ENCODE results near the gene LHX4. TPM values are rescaled to one million over a fixed set of nuclear protein-coding genes. Genes with fewer than 3 reads are reported as not detected.

The LHX4 gene
- total RNA-seq, 4 donors from 2014 or later = 0.48 to 1.2 TPM; not detected in 2

DNA sequence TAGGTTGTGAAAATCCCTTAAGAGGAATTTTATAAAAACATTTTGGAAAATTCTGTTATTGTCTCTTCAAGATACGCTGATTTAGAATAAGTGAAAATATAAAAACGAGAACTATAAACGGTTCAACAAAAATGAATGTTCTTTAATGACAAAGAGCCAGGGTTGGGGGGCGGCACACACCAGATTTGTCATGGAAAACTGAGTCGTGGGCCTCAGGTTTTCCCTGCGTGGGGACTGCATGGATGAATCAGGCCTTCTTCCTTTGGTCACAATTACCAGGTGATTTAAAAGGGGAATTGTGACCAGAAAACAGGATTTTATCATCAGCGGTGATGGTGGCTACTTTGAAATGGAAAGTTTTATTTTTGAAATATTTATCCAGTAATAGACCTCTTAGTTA is 8.6 kb downstream of the LHX4 start:
- H3K36me3 ChIP-seq = no peaks in the 10 kb centered on the region
- no peak overlapping the region for H3K4me3 ChIP-seq
- WGBS, 2 donors (ENCODE audit: low coverage in 1 of 2) = 19 to 21% methylated on average over 7 of the region's 7 CpGs
- no peak for TF ChIP-seq POLR2A (IDR thresholded peaks at IDR 0.05)
- TF ChIP-seq, protein P1, sequence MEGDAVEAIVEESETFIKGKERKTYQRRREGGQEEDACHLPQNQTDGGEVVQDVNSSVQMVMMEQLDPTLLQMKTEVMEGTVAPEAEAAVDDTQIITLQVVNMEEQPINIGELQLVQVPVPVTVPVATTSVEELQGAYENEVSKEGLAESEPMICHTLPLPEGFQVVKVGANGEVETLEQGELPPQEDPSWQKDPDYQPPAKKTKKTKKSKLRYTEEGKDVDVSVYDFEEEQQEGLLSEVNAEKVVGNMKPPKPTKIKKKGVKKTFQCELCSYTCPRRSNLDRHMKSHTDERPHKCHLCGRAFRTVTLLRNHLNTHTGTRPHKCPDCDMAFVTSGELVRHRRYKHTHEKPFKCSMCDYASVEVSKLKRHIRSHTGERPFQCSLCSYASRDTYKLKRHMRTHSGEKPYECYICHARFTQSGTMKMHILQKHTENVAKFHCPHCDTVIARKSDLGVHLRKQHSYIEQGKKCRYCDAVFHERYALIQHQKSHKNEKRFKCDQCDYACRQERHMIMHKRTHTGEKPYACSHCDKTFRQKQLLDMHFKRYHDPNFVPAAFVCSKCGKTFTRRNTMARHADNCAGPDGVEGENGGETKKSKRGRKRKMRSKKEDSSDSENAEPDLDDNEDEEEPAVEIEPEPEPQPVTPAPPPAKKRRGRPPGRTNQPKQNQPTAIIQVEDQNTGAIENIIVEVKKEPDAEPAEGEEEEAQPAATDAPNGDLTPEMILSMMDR (IDR thresholded peaks at IDR 0.05) = no peak
- TF ChIP-seq EP300 (IDR thresholded peaks at IDR 0.05; ENCODE audit: low read depth) = no peak
- TF ChIP-seq POLR2AphosphoS5 (IDR thresholded peaks at IDR 0.05) = no peak
- no peaks in the 10 kb centered on the region for H3K9me3 ChIP-seq
- H3K27me3 ChIP-seq = peaks cover 100% of the 10 kb centered on the region
- intact Hi-C loops (cut with DNase I; ENCODE audit: low total_unique reads) (no loop called here), in situ Hi-C loops (cut with MboI; ENCODE audit: low pct_ligation_motif_present in 1 of 4, low pct_unique_long_range_greater_than_20kb in 1 of 4, low sequenced_read_pairs in 3 of 4) (no loop called here)
- no peak for DNase-seq
- H3K4me1 ChIP-seq = peaks cover 22 to 30% (median 23%) of the 10 kb centered on the region in 4 donors
- H3K27ac ChIP-seq = no peak overlapping the region

- intact Hi-C loops (cut with DNase I; ENCODE audit: low total_unique reads) = no loop called here
- TF ChIP-seq EP300 (IDR thresholded peaks at IDR 0.05; ENCODE audit: low read depth) (no peak), POLR2AphosphoS5 (IDR thresholded peaks at IDR 0.05) (no peak)
- TF ChIP-seq, protein P1 (IDR thresholded peaks at IDR 0.05) = no peak
- no peak overlapping the region for H3K27ac ChIP-seq
- no peak overlapping the region for H3K4me3 ChIP-seq
- H3K9me3 ChIP-seq = no peaks in the 10 kb centered on the region
- 17 to 18% methylated on average over 7 to 10 of the region's 10 CpGs for WGBS, 2 donors (ENCODE audit: low coverage in 1 of 2)
- no peaks in the 10 kb centered on the region for H3K36me3 ChIP-seq
- no peak for DNase-seq
- H3K27me3 ChIP-seq = peaks cover 96% of the 10 kb centered on the region
- H3K4me1 ChIP-seq = peaks cover 17 to 23% (median 18%) of the 10 kb centered on the region in 4 donors
- in situ Hi-C loops (cut with MboI; ENCODE audit: low pct_ligation_motif_present in 1 of 4, low pct_unique_long_range_greater_than_20kb in 1 of 4, low sequenced_read_pairs in 3 of 4) = loop anchor here in 1 of 4 donors (10.0 kb wide), 1 partner anchor 245 kb away; no protein-coding TSS in a partner anchor
These were observed 9.4 kb downstream of the LHX4 start for GRCh38 chr1:180239145-180240096.

GRCh38 chr1:180241716-180242544 is 11.9 kb downstream of the LHX4 start:
- no peak overlapping the region for H3K4me3 ChIP-seq
- H3K9me3 ChIP-seq = no peaks in the 10 kb centered on the region
- no peak overlapping the region for H3K27ac ChIP-seq
- TF ChIP-seq POLR2A (IDR thresholded peaks at IDR 0.05) (no peak), POLR2AphosphoS5 (IDR thresholded peaks at IDR 0.05) (no peak), EP300 (IDR thresholded peaks at IDR 0.05; ENCODE audit: low read depth) (no peak)
- TF ChIP-seq, protein P1 (IDR thresholded peaks at IDR 0.05) = no peak
- intact Hi-C loops (cut with DNase I; ENCODE audit: low total_unique reads) = no loop called here
- 61 to 76% methylated on average over 5 to 8 of the region's 8 CpGs for WGBS, 2 donors (ENCODE audit: low coverage in 1 of 2)
- H3K36me3 ChIP-seq = no peaks in the 10 kb centered on the region
- H3K27me3 ChIP-seq = peaks cover 76% of the 10 kb centered on the region
- H3K4me1 ChIP-seq = peaks cover 0 to 6% (median 0%) of the 10 kb centered on the region in 4 donors
- in situ Hi-C loops (cut with MboI; ENCODE audit: low pct_ligation_motif_present in 1 of 4, low pct_unique_long_range_greater_than_20kb in 1 of 4, low sequenced_read_pairs in 3 of 4) = loop anchor here in 1 of 4 donors (10.0 kb wide), 1 partner anchor 243 kb away; no protein-coding TSS in a partner anchor
- DNase-seq = no peak

Measured in transverse colon (tissue), 4 donors.